GM21423 (cell line): ENCODE measurements around the gene KLC1.

Experiments
- ATAC-seq: cut with Tn5 transposase; IDR thresholded peaks from one replicate; pipeline ENCODE4 v1.9.1; 2021; ENCODE audit warnings: mild to moderate bottlenecking, moderate library complexity; ENCODE audit not compliant: unreplicated experiment

The KLC1 gene

DNA sequence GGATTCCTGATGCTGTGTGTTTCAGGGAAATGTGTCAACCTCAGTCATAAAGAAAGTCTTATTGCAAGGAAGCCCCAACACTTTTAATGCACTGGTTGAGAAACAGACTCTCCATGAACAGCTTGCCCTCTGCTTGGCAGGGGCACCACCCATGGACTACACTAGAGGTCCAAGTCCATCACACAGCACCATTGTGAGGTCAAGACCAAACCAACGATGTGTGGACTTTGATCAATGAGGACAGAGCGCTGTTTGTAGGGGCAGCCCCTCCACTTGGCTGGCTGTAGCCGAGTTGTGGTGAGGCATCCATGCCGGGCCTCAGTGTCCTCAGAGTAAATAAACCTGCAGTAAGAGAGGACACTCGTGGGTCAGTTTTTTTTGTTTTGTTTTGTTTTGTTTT is 116.4 kb downstream of the KLC1 start:
- no peak for ATAC-seq

DNA sequence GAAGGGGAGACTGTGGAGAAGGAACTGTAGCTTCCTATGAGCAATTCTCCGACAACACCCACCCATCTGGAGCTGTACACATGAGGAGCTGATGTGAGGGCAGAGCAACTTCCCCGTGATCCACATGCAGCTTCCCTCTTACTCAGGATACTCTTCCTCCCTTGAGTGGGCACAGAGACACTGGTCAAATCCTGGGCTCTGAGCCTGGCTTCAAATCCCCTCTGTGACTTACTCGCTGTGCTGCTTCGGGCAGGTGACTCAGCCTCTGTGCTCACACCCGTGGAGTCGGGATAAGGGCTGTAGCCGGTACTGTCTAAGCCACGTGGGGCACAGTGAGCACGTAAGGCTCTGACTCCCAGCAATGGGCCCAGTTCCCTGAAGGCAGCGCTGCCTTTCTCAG is 117.7 kb downstream of the KLC1 start:
- ATAC-seq: no peak

DNA sequence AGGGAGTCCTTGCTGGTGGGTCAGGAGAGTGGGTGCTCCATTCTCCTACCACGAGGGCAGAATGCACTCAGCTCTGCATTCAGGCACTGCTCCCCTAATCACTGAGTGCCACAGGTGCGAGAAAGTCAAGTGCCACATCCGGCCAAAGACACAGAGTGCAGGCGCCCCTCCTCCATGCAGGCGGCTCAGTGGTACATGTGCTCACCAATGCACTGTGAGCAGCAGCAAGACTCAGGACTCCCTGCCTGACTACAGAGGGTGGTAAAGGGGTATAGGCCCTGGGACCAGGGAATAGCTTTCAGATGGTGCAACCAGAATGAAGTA is 119.5 kb downstream of the KLC1 start:
- ATAC-seq: no peak

DNA sequence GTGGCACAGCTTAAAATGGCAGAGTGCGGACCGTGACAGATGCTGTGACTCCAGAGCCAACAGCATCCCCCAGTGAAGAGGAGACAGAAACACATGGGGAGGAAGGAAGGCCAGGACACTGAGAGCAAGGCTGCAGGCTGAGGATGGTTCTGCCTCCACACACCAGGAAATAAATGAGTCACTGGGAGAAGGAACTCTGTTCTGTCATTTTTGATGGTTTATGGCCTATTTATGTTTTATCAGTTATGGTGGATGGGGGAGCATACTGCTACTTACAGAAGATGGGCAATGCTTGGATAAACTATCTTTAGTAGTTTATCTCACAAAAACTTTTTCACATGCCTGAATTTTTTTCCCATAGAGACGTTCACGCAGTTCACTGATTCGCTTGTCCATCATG is 120.4 kb downstream of the KLC1 start:
- ATAC-seq: no peak

DNA sequence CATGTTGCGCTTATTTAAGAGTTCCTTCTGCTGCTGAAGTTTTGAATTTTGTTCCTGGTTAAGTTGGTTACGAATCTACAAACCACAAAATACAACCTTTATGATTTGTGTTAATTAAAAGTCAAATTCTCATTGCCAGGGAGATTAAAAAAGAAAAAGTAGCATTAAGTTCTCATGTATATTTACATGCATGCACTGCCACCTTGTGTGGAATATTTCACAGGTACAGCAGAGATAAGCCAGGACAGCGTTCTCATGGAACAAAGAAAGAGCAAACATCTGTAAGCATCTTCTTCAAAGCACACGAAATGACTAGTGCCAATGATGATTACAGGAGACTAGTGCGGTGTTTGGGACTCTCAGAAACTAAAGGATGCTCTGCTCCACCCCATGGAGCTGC is 120.8 kb downstream of the KLC1 start:
- no peak for ATAC-seq
